Upper lobe of left lung (tissue), 6 donors: ENCODE results near the gene ACER2. TPM values are rescaled to one million over a fixed set of nuclear protein-coding genes. Genes with fewer than 3 reads are reported as not detected.
"Not testable (repeated sequence)": the region's sequence is repeated elsewhere in the genome, so short reads cannot be mapped to it uniquely, and the experiment has no call there.

Source experiments
- ATAC-seq, 2 donors: fragments of 200-7000 bp; cut with Tn5 transposase; one replicate each; pipeline ENCODE4 v1.9.1; 2022; ENCODE audit warnings: mild to moderate bottlenecking in 2 of 2, moderate library complexity in 2 of 2; ENCODE audit not compliant: low FRiP score in 2 of 2
- DNase-seq, 2 donors: peaks; one replicate each; pipeline ENCODE4 v3.0.0-alpha.2; 2019 to 2020
- H3K27ac ChIP-seq, 4 donors: fragments of 200-600 bp; sonication (generic); one replicate each; pipeline ENCODE4 v1.5.1; 2016 to 2019
- H3K27me3 ChIP-seq, 4 donors: fragments of 200-600 bp; sonication (generic); one replicate each; pipeline ENCODE4 v1.5.1; 2017 to 2019
- H3K36me3 ChIP-seq, 4 donors: fragments of 200-600 bp; sonication (generic); one replicate each; pipeline ENCODE4 v1.5.1; 2016 to 2019
- H3K4me1 ChIP-seq, 4 donors: fragments of 200-600 bp; sonication (generic); one replicate each; pipeline ENCODE4 v1.5.1; 2018 to 2019
- H3K4me3 ChIP-seq, 4 donors: fragments of 200-600 bp; sonication (generic); one replicate each; pipeline ENCODE4 v1.5.1; 2017 to 2019; ENCODE audit warnings: mild to moderate bottlenecking in 2 of 4, moderate library complexity in 1 of 4
- H3K9me3 ChIP-seq, 4 donors: fragments of 200-600 bp; sonication (generic); one replicate each; pipeline ENCODE4 v1.5.1; 2018 to 2019
- EP300 ChIP-seq, 4 donors: sonication (generic); formaldehyde crosslinking; IDR thresholded peaks; one replicate each; pipeline ENCODE4 v1.5.1; 2017; ENCODE audit warnings: antibody characterized with exemption in 4 of 4, control low read depth in 2 of 4
- POLR2A ChIP-seq, 4 donors: fragments of 450-650 bp; IDR thresholded peaks; one replicate each; pipeline ENCODE4 v1.5.1; 2016 to 2017; ENCODE audit warnings: antibody characterized with exemption in 4 of 4, mild to moderate bottlenecking in 2 of 4
- POLR2AphosphoS5 ChIP-seq, 2 donors: sonication (generic); formaldehyde crosslinking; IDR thresholded peaks; one replicate each; pipeline ENCODE4 v1.5.1; 2017; ENCODE audit warnings: antibody characterized with exemption in 2 of 2
- WGBS, 2 donors: methylation state at CpG; one replicate each; pipeline ENCODE4 v1.1.5; 2017 to 2018; 5-methylcytosine and 5-hydroxymethylcytosine counted together
- total RNA-seq, 6 donors: library from RNA; depleted of rRNA in 4 of 6; stranded (reverse); fragments of >200 nt in 4 of 6; gene quantifications; one replicate each; pipeline versions ENCODE4 v1.1.0 to v1.2.1, GENCODE V29; 2016 to 2021
- TF ChIP-seq, protein P1 (sequence below), 6 experiments: fragments of 450-650 bp in 4 of 6; fragments of 200-600 bp in 2 of 6; sonication (generic) in 2 of 6; IDR thresholded peaks; one replicate each; pipeline ENCODE4 v1.5.1; 2016 to 2019; ENCODE audit warnings: antibody characterized with exemption in 6 of 6
- donor health status: DM: no; HTN: no; CAD: no; lungs with moderate emphysema.
- donor health status: DM: no; HTN: yes; CAD: no; lungs with severe emphysema.

ACER2 gene
- total RNA-seq, 6 donors from 2014 or later: 3.2 to 9.4 (median 4.5) TPM

- Histone ChIP-seq H3K36me3 (peaks cover 0 to 9% (median 0%) of the 10 kb centered on the region in 4 donors), H3K9me3 (no peaks in the 10 kb centered on the region), H3K27me3 (no peaks in the 10 kb centered on the region), H3K4me3 (no peak overlapping the region), H3K27ac (peak overlapping the region in 3 of 4 donors; percentile 13 to 23 (median 18)), H3K4me1 (peaks cover 0 to 11% (median 3%) of the 10 kb centered on the region in 4 donors)
- 65 to 71% methylated on average over 14 of the region's 14 CpGs for WGBS, 2 donors
- ATAC-seq: peak in 1 of 2 donors; percentile 31
- no peak for TF ChIP-seq POLR2A (IDR thresholded peaks at IDR 0.05)
- TF ChIP-seq POLR2AphosphoS5 (IDR thresholded peaks at IDR 0.05): no peak
- TF ChIP-seq, protein P1, sequence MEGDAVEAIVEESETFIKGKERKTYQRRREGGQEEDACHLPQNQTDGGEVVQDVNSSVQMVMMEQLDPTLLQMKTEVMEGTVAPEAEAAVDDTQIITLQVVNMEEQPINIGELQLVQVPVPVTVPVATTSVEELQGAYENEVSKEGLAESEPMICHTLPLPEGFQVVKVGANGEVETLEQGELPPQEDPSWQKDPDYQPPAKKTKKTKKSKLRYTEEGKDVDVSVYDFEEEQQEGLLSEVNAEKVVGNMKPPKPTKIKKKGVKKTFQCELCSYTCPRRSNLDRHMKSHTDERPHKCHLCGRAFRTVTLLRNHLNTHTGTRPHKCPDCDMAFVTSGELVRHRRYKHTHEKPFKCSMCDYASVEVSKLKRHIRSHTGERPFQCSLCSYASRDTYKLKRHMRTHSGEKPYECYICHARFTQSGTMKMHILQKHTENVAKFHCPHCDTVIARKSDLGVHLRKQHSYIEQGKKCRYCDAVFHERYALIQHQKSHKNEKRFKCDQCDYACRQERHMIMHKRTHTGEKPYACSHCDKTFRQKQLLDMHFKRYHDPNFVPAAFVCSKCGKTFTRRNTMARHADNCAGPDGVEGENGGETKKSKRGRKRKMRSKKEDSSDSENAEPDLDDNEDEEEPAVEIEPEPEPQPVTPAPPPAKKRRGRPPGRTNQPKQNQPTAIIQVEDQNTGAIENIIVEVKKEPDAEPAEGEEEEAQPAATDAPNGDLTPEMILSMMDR (IDR thresholded peaks at IDR 0.05): no peak
- TF ChIP-seq EP300 (IDR thresholded peaks at IDR 0.05): no peak
- DNase-seq: peak in 1 of 2 donors; percentile 20
Observed at GRCh38 chr9:19431361-19432171, 22.8 kb downstream of the ACER2 start.

- H3K9me3 ChIP-seq: no peaks in the 10 kb centered on the region
- ATAC-seq: no peak
- TF ChIP-seq POLR2A (IDR thresholded peaks at IDR 0.05) (no peak), POLR2AphosphoS5 (IDR thresholded peaks at IDR 0.05) (no peak), EP300 (IDR thresholded peaks at IDR 0.05) (no peak)
- TF ChIP-seq, protein P1 (IDR thresholded peaks at IDR 0.05): no peak
- peaks cover 0 to 11% (median 3%) of the 10 kb centered on the region in 4 donors for H3K4me1 ChIP-seq
- peaks cover 0 to 9% (median 0%) of the 10 kb centered on the region in 4 donors for H3K36me3 ChIP-seq
- no peak overlapping the region for H3K27ac ChIP-seq
- H3K4me3 ChIP-seq: no peak overlapping the region
- no peak for DNase-seq
- H3K27me3 ChIP-seq: no peaks in the 10 kb centered on the region
Observed at GRCh38 chr9:19432473-19432872, 23.7 kb downstream of the ACER2 start.

DNA sequence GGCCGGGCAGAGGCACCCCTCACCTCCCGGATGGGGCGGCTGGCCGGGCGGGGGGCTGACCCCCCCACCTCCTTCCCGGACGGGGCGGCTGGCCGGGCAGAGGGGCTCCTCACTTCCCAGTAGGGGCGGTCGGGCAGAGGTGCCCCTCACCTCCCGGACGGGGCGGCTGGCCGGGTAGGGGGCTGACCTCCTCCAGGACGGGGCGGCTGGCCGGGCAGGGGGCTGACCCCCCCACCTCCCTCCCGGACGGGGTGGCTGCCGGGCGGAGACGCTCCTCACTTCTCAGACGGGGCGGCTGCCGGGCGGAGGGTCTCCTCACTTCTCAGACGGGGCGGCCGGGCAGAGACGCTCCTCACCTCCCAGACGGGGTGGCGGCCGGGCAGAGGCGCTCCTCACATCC lies 24.9 kb downstream of the ACER2 start:
- not testable (repeated sequence) for H3K4me3 ChIP-seq, H3K27me3 ChIP-seq, H3K9me3 ChIP-seq, H3K27ac ChIP-seq, ATAC-seq
- DNase-seq: peak in 1 of 2 donors; percentile 72
- peaks cover 0 to 11% (median 3%) of the 10 kb centered on the region in 4 donors for H3K4me1 ChIP-seq
- WGBS, 2 donors: 100% methylated on average over 13 of the region's 35 CpGs; no CpG with 5 or more reads in 1 of the 2 donors
- H3K36me3 ChIP-seq: peaks cover 0 to 11% (median 0%) of the 10 kb centered on the region in 4 donors

DNA sequence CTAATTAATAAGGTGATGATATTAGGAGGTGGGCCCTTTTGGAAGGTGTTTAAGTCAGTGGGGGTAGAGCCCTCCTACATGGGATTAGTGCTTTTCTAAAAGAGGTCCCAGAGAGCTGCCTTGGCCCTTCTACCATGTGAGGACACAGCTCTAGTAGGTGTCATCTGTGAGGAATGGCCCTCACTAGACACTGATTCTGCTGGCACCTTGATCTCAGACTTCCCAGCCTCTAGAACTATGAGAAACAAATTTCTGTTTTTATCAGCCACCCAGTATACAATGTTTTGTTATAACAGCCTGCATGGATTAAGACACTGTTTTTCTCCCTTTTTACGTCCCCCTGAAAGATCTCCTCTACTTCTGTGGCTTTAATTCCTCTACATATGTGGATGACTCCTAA lies 31.6 kb downstream of the ACER2 start:
- ATAC-seq (no peak), DNase-seq (no peak)
- Histone ChIP-seq H3K4me1 (peaks cover 0 to 8% (median 3%) of the 10 kb centered on the region in 4 donors), H3K9me3 (no peaks in the 10 kb centered on the region), H3K27ac (no peak overlapping the region), H3K27me3 (no peaks in the 10 kb centered on the region), H3K36me3 (peaks cover 0 to 11% (median 0%) of the 10 kb centered on the region in 4 donors), H3K4me3 (no peak overlapping the region)
- WGBS, 2 donors: 100% methylated on average over 1 of the region's 1 CpG
- TF ChIP-seq POLR2AphosphoS5 (IDR thresholded peaks at IDR 0.05) (no peak), POLR2A (IDR thresholded peaks at IDR 0.05) (no peak), EP300 (IDR thresholded peaks at IDR 0.05) (no peak)
- TF ChIP-seq, protein P1 (IDR thresholded peaks at IDR 0.05): no peak

DNA sequence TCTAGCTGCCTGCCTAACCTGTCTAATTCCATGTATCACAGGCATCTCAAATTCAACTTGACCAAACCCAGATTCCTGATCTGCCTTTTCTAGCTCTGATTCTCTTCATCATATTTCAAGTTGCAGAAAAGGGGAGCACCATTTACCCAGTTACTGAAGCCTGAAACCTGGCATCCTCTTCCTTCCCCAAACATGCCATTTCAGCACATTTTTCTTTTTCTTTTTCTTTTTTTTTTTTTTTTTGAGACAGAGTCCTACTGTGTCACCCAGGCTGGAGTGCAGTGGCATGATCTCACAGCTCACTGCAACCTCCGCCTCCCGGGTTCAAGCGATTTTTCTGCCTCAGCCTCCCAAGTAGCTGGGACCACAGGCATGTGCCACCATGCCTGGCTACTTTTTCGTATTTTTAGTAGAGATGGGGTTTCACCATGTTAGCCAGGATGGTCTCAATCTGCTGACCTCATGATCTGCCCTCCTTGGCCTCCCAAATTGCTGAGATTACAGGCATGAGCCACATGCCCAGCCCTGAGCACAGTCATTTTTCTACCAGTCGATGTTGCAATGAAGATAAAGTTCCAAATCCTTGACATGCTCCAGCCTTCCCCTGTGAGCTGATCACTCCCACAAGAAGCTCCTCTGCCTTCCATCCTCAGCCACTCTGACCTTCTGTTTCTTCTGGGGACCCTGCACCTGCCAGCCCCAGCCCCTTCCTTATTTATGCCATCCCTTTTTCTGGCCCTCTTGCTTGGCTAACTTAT lies 32.2 kb downstream of the ACER2 start:
- Histone ChIP-seq H3K4me3 (peak overlapping the region in 1 of 4 donors; percentile 24), H3K36me3 (peaks cover 0 to 12% (median 0%) of the 10 kb centered on the region in 4 donors), H3K27me3 (no peaks in the 10 kb centered on the region), H3K4me1 (peaks cover 0 to 8% (median 3%) of the 10 kb centered on the region in 4 donors), H3K9me3 (no peaks in the 10 kb centered on the region), H3K27ac (peak overlapping the region in 2 of 4 donors; percentile 4 to 7)
- no peak for TF ChIP-seq EP300 (IDR thresholded peaks at IDR 0.05)
- TF ChIP-seq POLR2AphosphoS5 (IDR thresholded peaks at IDR 0.05): no peak
- TF ChIP-seq, protein P1 (IDR thresholded peaks at IDR 0.05): no peak
- no peak for TF ChIP-seq POLR2A (IDR thresholded peaks at IDR 0.05)
- 92 to 95% methylated on average over 5 of the region's 5 CpGs for WGBS, 2 donors
- ATAC-seq: peak in 1 of 2 donors; percentile 48
- no peak for DNase-seq
